GM21381 (cell line): ENCODE results near the gene CENPO.
"Not testable (repeated sequence)": the region's sequence is repeated elsewhere in the genome, so short reads cannot be mapped to it uniquely, and the experiment has no call there.

ENCODE experiments used
- ATAC-seq: cut with Tn5 transposase; IDR thresholded peaks from one replicate; pipeline ENCODE4 v1.9.1; 2021; ENCODE audit warnings: mild to moderate bottlenecking, moderate library complexity; ENCODE audit not compliant: unreplicated experiment

Gene CENPO

DNA sequence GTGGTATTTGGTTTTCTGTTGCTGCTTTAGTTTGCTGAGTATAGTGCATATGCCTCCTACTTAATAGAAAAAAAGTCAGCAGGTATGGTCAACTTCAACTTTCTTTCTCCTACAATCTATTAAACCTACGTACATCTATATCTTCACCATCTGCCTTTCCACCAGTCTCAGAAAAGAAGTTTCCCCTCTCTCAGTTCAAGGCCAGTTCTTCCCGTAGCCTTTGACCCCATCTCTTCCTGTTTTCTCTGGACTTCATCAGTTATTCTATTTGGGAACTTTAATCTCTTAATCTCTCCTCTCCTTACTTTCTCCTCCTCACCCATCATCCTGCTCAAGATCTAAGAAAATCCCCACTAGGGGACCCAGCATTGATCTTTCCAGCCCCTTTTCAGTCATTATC lies 5.7 kb upstream of the CENPO start:
- no peak for ATAC-seq

- no peak for ATAC-seq
These were observed 4.4 kb upstream of the CENPO start for GRCh38 chr2:24788816-24789215.

- ATAC-seq = no peak
These were observed 1.8 kb upstream of the CENPO start for GRCh38 chr2:24791452-24791851.

- ATAC-seq = no peak
These were observed 717 bp upstream of the CENPO start for GRCh38 chr2:24792542-24792873.

DNA sequence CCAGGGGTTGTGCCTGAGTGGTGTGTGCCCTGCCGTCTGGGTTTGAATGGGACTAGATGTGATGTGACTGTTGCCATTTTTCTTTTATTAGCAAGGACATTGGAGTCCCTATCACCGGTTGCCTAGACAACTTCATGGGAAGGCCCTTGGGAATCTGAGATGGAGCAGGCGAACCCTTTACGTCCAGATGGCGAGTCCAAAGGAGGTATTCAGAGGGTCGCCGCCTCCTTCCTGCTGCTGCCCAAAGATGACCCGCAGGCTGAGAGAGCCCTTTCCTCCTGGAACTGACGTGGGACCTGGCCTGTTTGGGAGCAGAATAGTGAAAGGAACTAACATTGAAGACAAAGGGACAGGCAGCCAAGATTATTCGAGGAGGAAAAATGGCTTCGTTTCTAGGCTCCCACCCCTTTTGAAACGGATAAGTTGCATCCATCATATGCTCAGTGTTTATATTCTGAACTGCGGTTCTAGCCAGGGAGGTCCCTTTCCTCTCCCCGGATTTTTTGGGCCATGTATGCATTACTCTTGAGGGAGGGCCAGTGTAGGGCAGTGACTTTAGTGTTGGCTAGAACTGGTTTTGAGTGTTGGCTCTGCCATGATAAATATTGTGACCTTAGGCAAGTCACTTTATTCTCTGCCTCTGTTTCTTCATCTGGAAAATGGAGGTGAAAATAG lies 673 bp downstream of the CENPO start:
- ATAC-seq = no peak

- ATAC-seq = no peak
These were observed 4.4 kb downstream of the CENPO start for GRCh38 chr2:24797644-24798043.

DNA sequence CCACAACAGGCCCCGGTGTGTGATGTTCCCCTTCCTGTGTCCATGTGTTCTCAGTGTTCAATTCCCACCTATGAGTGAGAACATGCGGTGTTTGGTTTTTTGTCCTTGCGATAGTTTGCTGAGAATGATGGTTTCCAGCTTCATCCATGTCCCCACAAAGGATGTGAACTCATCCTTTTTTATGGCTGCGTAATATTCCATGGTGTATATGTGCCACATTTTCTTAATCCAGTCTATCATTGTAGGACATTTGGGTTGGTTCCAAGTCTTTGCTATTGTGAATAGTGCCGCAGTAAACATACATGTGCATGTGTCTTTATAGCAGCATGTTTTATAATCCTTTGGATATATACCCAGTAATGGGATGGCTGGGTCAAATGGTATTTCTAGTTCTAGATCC lies 7.3 kb downstream of the CENPO start:
- not testable (repeated sequence) for ATAC-seq

- ATAC-seq = not testable (repeated sequence)
These were observed 12.8 kb downstream of the CENPO start for GRCh38 chr2:24805811-24806660.

DNA sequence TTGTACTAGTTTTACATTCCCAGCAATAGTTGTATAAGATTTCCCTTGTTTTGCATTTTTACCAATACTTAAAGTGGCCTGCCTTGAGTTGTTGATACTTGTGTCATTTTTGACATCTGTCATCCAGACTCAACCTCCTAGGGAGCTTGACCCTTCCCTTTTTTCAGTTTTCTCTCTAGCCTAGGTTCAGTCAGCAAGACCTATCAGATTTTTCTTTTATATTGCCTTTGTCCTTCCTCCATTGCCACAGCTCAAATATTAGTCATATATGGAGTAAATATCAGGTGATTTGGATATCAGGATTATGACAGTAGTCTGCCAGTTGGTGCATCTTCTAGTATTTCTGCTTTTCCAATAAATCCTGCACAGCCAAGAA lies 13.4 kb downstream of the CENPO start:
- ATAC-seq = no peak

DNA sequence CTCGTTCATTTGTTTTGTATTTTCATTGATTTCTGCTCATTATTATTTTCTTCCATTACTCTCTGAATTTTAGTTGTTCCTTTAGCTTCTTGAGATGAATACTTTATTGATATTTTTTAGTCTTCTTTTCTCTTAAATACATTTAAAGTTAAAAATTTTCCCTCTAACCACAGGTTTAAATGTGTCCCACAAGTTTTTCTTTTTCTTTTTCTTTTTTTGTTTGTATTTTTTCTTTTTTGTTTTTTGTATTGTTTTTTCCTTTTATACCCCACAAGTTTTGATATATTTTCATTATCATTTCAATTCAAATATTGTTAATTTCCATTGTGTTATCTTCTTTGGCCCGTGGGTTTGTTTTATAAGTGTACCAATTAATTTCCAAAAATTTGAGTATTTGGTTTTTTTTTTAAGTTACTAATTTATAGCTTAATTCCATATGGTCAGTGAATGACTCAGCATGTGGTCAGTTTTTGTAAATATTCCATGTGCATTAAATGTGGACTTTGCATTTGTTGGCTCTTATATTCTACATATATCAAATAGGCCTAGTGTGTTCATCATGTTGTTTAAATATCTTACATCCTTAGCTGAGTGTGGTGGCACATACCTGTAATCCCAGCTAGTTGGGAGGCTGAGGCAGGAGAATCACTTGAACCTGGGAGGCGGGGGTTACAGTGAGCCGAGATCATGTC lies 16.2 kb downstream of the CENPO start:
- no peak for ATAC-seq

DNA sequence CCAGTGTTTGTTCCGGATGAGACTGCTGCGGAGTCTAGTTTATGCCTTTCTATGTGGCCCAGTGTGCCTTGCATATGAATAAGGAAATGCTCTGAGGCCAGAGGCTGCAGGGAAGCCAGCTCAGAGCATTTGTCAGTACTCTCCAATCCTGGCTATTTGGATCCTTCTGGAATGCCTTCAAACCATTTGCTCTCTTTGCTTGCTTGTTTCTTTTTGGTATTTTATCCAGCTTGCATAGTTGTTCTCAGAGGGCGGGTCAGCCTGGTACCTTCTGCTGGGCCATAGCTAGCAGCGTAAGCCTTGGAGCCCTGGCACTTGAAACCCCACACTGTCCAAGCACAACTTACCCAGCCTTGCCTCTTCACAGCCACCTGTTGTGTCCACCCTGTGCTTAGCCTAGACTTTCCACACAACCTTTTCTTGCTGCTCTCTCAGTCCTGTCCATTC lies 20.5 kb downstream of the CENPO start:
- ATAC-seq = no peak

DNA sequence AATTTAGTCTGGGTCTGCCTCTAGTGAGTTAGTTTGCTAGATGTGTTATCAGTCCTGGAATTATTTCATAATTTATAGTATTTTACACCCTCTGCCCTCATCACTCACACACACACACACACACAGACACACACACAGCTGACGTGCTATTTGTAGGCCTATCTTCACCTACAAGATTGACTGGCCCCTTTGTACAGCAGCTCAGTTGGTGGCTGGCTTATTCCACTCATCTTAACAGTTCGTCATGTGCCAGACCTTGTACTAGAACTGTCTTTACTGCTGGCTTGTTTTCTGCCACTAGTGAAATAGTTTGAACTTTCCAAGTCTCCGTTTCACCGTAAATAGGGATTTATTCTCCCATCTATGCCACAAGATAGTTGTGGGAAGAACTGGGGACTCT lies 21.3 kb downstream of the CENPO start:
- no peak for ATAC-seq

DNA sequence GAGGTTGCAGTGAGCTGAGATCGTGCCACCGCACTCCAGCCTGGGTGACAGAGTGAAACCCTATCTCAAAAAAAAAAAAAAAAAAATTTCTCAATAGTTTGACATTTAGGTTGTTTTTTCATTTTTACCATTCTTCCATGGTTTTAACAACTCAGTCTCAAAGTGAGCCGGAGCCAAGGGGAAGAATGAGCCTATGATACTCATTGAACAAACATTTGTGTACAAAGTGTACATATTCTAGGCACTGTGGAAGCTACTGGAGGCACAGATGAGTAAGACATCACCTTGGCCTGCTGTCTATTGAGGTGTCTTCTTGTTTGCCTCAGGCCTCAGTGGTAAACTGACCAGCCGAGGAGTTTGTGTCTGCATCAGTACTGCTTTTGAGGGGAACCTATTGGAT lies 21.9 kb downstream of the CENPO start:
- ATAC-seq = no peak

DNA sequence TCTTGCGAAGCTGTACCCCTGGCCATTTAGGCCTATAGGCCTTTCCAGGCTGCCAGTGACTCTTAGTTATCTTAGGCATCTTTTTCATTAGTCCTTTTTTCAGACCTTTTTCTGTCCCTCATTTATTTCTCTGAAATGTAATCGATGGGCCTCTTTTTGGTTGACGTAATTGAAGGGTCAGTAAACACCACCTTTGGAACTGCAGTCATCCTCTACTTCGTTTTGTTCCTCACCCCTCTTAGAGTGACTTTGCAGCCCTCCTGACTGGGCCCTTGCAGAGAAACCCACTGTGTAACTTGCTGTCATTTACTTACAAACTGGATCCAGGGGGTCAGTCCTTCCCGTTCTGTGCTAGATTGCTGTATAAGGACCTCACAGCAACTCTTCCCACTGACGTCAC lies 23.2 kb downstream of the CENPO start:
- no peak for ATAC-seq

- no peak for ATAC-seq
These were observed 23.7 kb downstream of the CENPO start for GRCh38 chr2:24816884-24817283.

DNA sequence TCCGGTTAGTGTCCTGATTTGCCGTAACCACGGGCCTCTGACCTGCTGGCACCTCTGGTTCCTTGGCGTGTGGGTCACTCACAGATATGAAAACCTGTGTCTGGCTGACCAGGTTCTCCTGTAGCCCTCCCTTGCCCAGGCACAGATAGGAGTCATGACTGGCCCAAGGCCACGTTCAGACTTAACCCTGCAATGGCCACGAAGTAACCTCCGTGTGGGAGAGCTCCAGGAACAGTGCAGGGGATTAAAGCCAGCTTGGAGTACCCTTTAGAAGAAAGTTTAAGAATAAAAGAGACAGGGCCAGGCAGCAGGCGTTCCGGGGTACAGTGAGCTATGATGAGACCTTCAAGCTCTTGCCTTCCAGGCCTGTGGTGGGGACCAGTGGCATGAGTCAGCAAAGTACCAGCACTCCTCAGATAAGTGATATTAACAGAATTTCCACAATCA lies 25.5 kb downstream of the CENPO start:
- ATAC-seq = no peak

DNA sequence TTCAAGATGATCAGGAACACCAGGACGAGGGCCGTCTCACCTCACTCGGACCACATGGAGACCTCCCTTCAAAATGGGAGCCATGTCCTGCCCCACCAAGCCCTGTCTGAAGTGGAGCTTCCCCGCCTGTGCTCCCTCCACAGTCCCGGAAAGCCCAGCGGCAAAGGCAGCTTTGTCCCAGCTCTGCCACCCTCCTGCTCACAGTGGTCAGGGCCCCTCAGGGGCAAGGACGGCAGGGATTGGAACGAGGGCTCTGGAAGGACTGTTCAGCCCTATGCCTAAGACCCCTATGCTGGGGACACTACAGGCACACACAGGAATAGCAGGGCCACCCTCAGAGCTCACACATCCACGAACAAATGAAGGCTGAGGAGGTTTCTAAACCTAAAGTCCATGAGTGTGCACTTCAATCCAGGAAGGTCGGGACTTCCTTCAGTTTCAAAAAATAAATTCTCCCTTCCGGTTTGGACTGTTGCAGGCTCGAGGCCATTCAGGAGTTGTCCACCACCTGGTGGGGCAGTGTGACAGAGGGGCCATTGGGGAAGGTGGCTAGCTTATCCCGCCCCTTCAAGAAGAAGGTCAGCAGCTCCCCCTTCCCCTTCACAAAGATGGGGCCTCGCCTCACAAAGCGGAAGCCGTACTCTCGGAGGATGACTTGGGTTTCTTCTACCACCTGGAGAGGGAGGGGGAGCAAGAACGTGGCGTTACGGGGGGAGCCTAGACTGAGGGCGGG lies 26.4 kb downstream of the CENPO start:
- ATAC-seq = no peak

GRCh38 chr2:24820175-24820513 lies 26.9 kb downstream of the CENPO start:
- ATAC-seq = no peak

- no peak for ATAC-seq
These were observed 27.6 kb downstream of the CENPO start for GRCh38 chr2:24820598-24821432.

- ATAC-seq = no peak
These were observed 28.2 kb downstream of the CENPO start for GRCh38 chr2:24821433-24821891.
